ENCODE measurements around the gene AGFG2. TPM values are rescaled to one million over a fixed set of nuclear protein-coding genes. Genes with fewer than 3 reads are reported as not detected.

AGFG2 gene
- total and polyA plus RNA-seq, 2 of the 4 experiments (the other 2 are of a cell fraction): 3.0 to 10.0 TPM

- Histone ChIP-seq H3K27me3 (ENCODE audit: control insufficient read depth, insufficient read depth, low read length) (peaks cover 2% of the 10 kb centered on the region; the same call in 1 of the 2 replicates), H3K36me3 (ENCODE audit: control insufficient read depth, insufficient read depth, low read length) (no peaks in the 10 kb centered on the region), H2BK5ac (ENCODE audit: low read depth, low read length, poor library complexity, severe bottlenecking) (no peak overlapping the region), H4K91ac (ENCODE audit: insufficient read depth, low read depth, low read length) (no peak overlapping the region; the same call in 1 of the 2 replicates), H2BK120ac (ENCODE audit: low read depth, low read length) (peak overlapping the region; percentile 62), H2BK15ac (ENCODE audit: low read depth, low read length) (no peak overlapping the region), H3K23ac (ENCODE audit: low read depth, low read length) (no peak overlapping the region), H2AK9ac (replicated peaks; ENCODE audit: low read depth, low read length, poor library complexity) (peak overlapping the region; percentile 55), H3K27ac (ENCODE audit: insufficient read depth, low read length) (no peak overlapping the region), H3K4me1 (ENCODE audit: control insufficient read depth, insufficient read depth, low read length) (peaks cover 3% of the 10 kb centered on the region; the same call in 1 of the 2 replicates), H4K8ac (ENCODE audit: low read depth in 2 of 2, low read length in 2 of 2) (peak overlapping the region in 1 of 2 experiments; percentile 75; a peak in 2 of 4 replicates), H3K4me3 (ENCODE audit: insufficient read depth, low read depth, low read length) (no peak overlapping the region), H2AK5ac (ENCODE audit: low read depth, low read length) (peak overlapping the region; percentile 28; the same call in 1 of the 2 replicates), H3K9ac (ENCODE audit: low read depth, low read length) (no peak overlapping the region), H3K14ac (replicated peaks; ENCODE audit: low read depth, low read length) (peak overlapping the region; percentile 37; the same call in 1 of the 2 replicates), H3K79me1 (ENCODE audit: low read depth in 1 of 2, low read length in 2 of 2) (no peaks in the 10 kb centered on the region), H3K4me2 (ENCODE audit: low read depth, low read length) (no peak overlapping the region), H3K56ac (ENCODE audit: extremely low read depth, insufficient read depth, low read length) (no peak overlapping the region), H3K4ac (ENCODE audit: low read depth, low read length) (0 out of 2 replicates have a peak overlapping the region, but pooled peaks have one; percentile 7), H2BK20ac (ENCODE audit: low read depth, low read length) (no peak overlapping the region), H2AFZ (replicated peaks; ENCODE audit: low read length, poor library complexity) (peak overlapping the region; percentile 88), H3K9me3 (ENCODE audit: control insufficient read depth, insufficient read depth, low read length) (no peaks in the 10 kb centered on the region), H4K5ac (ENCODE audit: low read depth, low read length) (no peak overlapping the region), H3K18ac (ENCODE audit: low read depth, low read length) (no peak overlapping the region), H4K20me1 (ENCODE audit: insufficient read depth, low read length) (no peaks in the 10 kb centered on the region), H3K9me1 (ENCODE audit: insufficient read depth, low read length) (peaks cover 8% of the 10 kb centered on the region)
- WGBS, 2 experiments (ENCODE audit: extremely low coverage in 2 of 2, insufficient read length in 1 of 2): 37% methylated on average over 9 of the region's 15 CpGs; no CpG with 5 or more reads in 1 of the 2 experiments
- DNase-seq: peak; percentile 83
- CTCF ChIA-PET: no interaction called here
- intact Hi-C loops (cut with micrococcal nuclease) (no loop called here), dilution Hi-C loops (cut with HindIII; ENCODE audit: low sequenced_read_pairs, unreplicated experiment) (no loop called here), in situ Hi-C loops (cut with MboI; ENCODE audit: low sequenced_read_pairs) (no loop called here)
- BruUV-seq (replicated peaks): no TSS peak
- POLR2A ChIA-PET (ENCODE audit: unreplicated experiment): no interaction called here
- ATAC-seq (ENCODE audit: low read depth): peak; percentile 29
- TF ChIP-seq NFE2L2 (IDR thresholded peaks at IDR 0.05; ENCODE audit: low read depth, low read length) (no peak), RCOR1 (IDR thresholded peaks at IDR 0.05; ENCODE audit: insufficient replicate concordance, low read length) (no peak), CEBPB (IDR thresholded peaks at IDR 0.05; ENCODE audit: low read depth, low read length) (no peak), MAZ (IDR thresholded peaks at IDR 0.05; ENCODE audit: borderline replicate concordance, low read depth, low read length) (no peak), USF2 (IDR thresholded peaks at IDR 0.05; ENCODE audit: low read depth, low read length) (no peak), CHD1 (IDR thresholded peaks at IDR 0.05; ENCODE audit: low read depth, low read length) (no peak), RAD21 (IDR thresholded peaks at IDR 0.05; ENCODE audit: low read length) (no peak), RFX5 (IDR thresholded peaks at IDR 0.05; ENCODE audit: low read depth, low read length) (no peak), SMC3 (IDR thresholded peaks at IDR 0.05; ENCODE audit: low read depth, low read length) (no peak), BHLHE40 (IDR thresholded peaks at IDR 0.05; ENCODE audit: low read depth, low read length) (no peak), MAFK (IDR thresholded peaks at IDR 0.05; ENCODE audit: low read depth, low read length) (no peak), MXI1 (IDR thresholded peaks at IDR 0.05; ENCODE audit: borderline replicate concordance, low read depth, low read length) (no peak), FOS (IDR thresholded peaks at IDR 0.05; ENCODE audit: low read depth, low read length) (no peak), POLR2A (IDR thresholded peaks at IDR 0.05; ENCODE audit: low read depth, low read length) (no peak), ELK1 (IDR thresholded peaks at IDR 0.05; ENCODE audit: borderline replicate concordance, low read depth, low read length) (no peak)
Measured at GRCh38 chr7:100509231-100509630, 29.8 kb upstream of the AGFG2 start.
